ENCODE data around the gene ACTN1.

DNA sequence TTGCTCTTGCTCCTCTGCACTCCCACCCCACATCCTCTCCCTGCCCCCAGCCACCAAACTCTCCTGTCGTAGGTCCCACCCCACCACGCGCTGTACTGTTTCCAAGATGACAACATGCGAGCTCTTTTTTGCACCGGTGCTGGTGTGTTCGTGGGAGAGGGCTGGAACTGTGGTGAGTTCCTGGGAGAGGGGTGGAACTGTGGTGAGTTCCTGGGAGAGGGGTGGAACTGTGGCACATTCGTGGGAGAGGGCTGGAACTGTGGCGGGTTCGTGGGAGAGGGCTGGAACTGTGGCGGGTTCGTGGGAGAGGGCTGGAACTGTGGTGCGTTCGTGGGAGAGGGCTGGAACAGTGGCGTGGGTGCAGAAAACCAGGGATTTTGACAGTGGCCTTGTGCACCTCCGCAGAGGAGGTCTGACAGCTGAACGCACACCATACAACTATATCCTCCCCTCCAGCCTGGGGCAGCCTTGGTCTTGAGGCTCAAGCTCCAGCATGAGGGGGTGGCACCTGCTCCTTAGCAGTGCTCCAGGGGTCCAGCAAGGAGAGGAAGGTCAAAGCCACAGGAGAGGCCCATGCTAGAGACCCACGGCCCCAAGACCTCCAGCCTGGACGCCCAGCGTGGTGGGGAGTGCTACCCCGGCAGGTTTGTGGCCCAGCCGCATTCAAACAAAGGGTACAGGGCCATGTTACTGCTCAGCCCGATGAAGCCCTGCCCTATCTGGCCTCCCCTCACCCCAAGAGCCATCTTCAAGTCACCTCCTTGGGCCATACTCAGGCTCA is 50.1 kb downstream of the ACTN1 start:
- TF ChIP-seq, protein P1, sequence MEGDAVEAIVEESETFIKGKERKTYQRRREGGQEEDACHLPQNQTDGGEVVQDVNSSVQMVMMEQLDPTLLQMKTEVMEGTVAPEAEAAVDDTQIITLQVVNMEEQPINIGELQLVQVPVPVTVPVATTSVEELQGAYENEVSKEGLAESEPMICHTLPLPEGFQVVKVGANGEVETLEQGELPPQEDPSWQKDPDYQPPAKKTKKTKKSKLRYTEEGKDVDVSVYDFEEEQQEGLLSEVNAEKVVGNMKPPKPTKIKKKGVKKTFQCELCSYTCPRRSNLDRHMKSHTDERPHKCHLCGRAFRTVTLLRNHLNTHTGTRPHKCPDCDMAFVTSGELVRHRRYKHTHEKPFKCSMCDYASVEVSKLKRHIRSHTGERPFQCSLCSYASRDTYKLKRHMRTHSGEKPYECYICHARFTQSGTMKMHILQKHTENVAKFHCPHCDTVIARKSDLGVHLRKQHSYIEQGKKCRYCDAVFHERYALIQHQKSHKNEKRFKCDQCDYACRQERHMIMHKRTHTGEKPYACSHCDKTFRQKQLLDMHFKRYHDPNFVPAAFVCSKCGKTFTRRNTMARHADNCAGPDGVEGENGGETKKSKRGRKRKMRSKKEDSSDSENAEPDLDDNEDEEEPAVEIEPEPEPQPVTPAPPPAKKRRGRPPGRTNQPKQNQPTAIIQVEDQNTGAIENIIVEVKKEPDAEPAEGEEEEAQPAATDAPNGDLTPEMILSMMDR (conservative IDR thresholded peaks at IDR 0.05) = no peak
- no peak for TF ChIP-seq ZFX (IDR thresholded peaks at IDR 0.05)
